ENCODE data around the gene EFHD2. TPM values are rescaled to one million over a fixed set of nuclear protein-coding genes. Genes with fewer than 3 reads are reported as not detected.
"Not testable (repeated sequence)": the region's sequence is repeated elsewhere in the genome, so short reads cannot be mapped to it uniquely, and the experiment has no call there.

EFHD2 gene
- polyA plus RNA-seq, 5 donors, result 10.5 to 26.9 (median 13.7) TPM

- DNase-seq, result no peak
These were observed 24.3 kb upstream of the EFHD2 start for GRCh38 chr1:15385420-15385819.

GRCh38 chr1:15386164-15386749, 23.4 kb upstream of the EFHD2 start:
- no peak for DNase-seq

GRCh38 chr1:15388201-15388880, 21.3 kb upstream of the EFHD2 start:
- no peak for DNase-seq

- not testable (repeated sequence) for DNase-seq
These were observed 19.9 kb upstream of the EFHD2 start for GRCh38 chr1:15389828-15390227.

GRCh38 chr1:15390667-15391066, 19.0 kb upstream of the EFHD2 start:
- DNase-seq, result no peak

GRCh38 chr1:15391366-15391765, 18.3 kb upstream of the EFHD2 start:
- DNase-seq, result no peak

- DNase-seq, result no peak
These were observed 16.0 kb upstream of the EFHD2 start for GRCh38 chr1:15393475-15394257.

GRCh38 chr1:15394258-15394690, 15.4 kb upstream of the EFHD2 start:
- DNase-seq, result no peak

- no peak for DNase-seq
These were observed 12.5 kb upstream of the EFHD2 start for GRCh38 chr1:15397236-15397635.

GRCh38 chr1:15399710-15400109, 10.0 kb upstream of the EFHD2 start:
- DNase-seq, result no peak

- DNase-seq, result no peak
These were observed 9.1 kb upstream of the EFHD2 start for GRCh38 chr1:15400627-15401026.

GRCh38 chr1:15401391-15402055, 8.2 kb upstream of the EFHD2 start:
- no peak for DNase-seq

- DNase-seq, result no peak
These were observed 6.8 kb upstream of the EFHD2 start for GRCh38 chr1:15402809-15403450.

GRCh38 chr1:15403962-15404580, 5.6 kb upstream of the EFHD2 start:
- no peak for DNase-seq

GRCh38 chr1:15405106-15405850, 4.4 kb upstream of the EFHD2 start:
- no peak for DNase-seq

- no peak for DNase-seq
These were observed 2.8 kb upstream of the EFHD2 start for GRCh38 chr1:15406614-15407559.

- no peak for DNase-seq
These were observed 2.1 kb upstream of the EFHD2 start for GRCh38 chr1:15407580-15407979.

- no peak for DNase-seq
These were observed 749 bp upstream of the EFHD2 start for GRCh38 chr1:15408890-15409387.

- no peak for DNase-seq
These were observed 665 bp downstream of the EFHD2 start for GRCh38 chr1:15410223-15410883.

Measured in right lung (tissue), 5 donors.